NB4 (cell line): ENCODE results near the gene ANKHD1.

Experiments used
- CTCF ChIP-seq: IDR thresholded peaks from one replicate; pipeline ENCODE4 v1.5.1; 2012; ENCODE audit warnings: low read depth, low read length
- MYC ChIP-seq: IDR thresholded peaks from 2 replicates; pipeline ENCODE4 v1.6.1; 2011; ENCODE audit warnings: low read depth, low read length
- POLR2A ChIP-seq: IDR thresholded peaks from 2 replicates; pipeline ENCODE4 v1.6.1; 2011; ENCODE audit warnings: mild to moderate bottlenecking; ENCODE audit not compliant: insufficient read length; ENCODE audit errors: extremely low read depth
- TF ChIP-seq, protein P1 (sequence below): IDR thresholded peaks from 2 replicates; pipeline ENCODE4 v1.6.1; 2011; ENCODE audit warnings: low read depth, low read length

- TF ChIP-seq, protein P1, sequence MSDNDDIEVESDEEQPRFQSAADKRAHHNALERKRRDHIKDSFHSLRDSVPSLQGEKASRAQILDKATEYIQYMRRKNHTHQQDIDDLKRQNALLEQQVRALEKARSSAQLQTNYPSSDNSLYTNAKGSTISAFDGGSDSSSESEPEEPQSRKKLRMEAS, result no peak
- no peak for TF ChIP-seq POLR2A
- TF ChIP-seq CTCF, result no peak
- TF ChIP-seq MYC, result no peak
Observed at GRCh38 chr5:140551872-140552271, 150.2 kb downstream of the ANKHD1 start.
